ENCODE measurements around the gene AHDC1. TPM values are rescaled to one million over a fixed set of nuclear protein-coding genes. Genes with fewer than 3 reads are reported as not detected.

AHDC1 gene
- total RNA-seq, 2 experiments from 2014 or later = 6.5 to 13.8 TPM

GRCh38 chr1:27564710-27565649 is 39.0 kb downstream of the AHDC1 start:
- POLR2A ChIA-PET = no interaction called here
- TF ChIP-seq EZH2phosphoT487 (IDR thresholded peaks at IDR 0.05; ENCODE audit: borderline replicate concordance, low read depth, low read length) (no peak), CTCF (conservative IDR thresholded peaks at IDR 0.05; ENCODE audit: low read length) (no peak)
- intact Hi-C loops (cut with micrococcal nuclease; ENCODE audit: unreplicated experiment) = no loop called here
- no peaks in the 10 kb centered on the region for H3K9me2 ChIP-seq (ENCODE audit: insufficient read depth, low read length)
- H3K27ac ChIP-seq (ENCODE audit: low read depth, low read length, poor library complexity, severe bottlenecking) = no peak overlapping the region
- DNase-seq (ENCODE audit: low spot score) = no peak
- H3K4me3 ChIP-seq (ENCODE audit: low read depth, low read length, poor library complexity, severe bottlenecking) = no peak overlapping the region
- H3K4me2 ChIP-seq (ENCODE audit: low read length) = no peak overlapping the region
- CTCF ChIA-PET (ENCODE audit: unreplicated experiment) = no interaction called here
- peaks cover 17% of the 10 kb centered on the region for H3K4me1 ChIP-seq (ENCODE audit: insufficient read depth, low read length, poor library complexity, severe bottlenecking)
- no peaks in the 10 kb centered on the region for H3K79me2 ChIP-seq (ENCODE audit: insufficient read depth, low read depth, low read length)
- no peaks in the 10 kb centered on the region for H3K36me3 ChIP-seq (ENCODE audit: insufficient read depth, low read length)
- no TSS peak for BruUV-seq (replicated peaks)
- no peaks in the 10 kb centered on the region for H4K20me1 ChIP-seq (ENCODE audit: insufficient read depth, low read length)
- H3K9me3 ChIP-seq (ENCODE audit: low read length) = no peaks in the 10 kb centered on the region
- no peak overlapping the region for H2AFZ ChIP-seq (ENCODE audit: low read length)

- POLR2A ChIA-PET = interaction anchor here (0.5 kb wide), 1 partner anchor 36 kb away, joined by 3 read pairs; no protein-coding TSS in a partner anchor
- Histone ChIP-seq H3K36me3 (ENCODE audit: insufficient read depth, low read length) (no peaks in the 10 kb centered on the region), H3K9me2 (ENCODE audit: insufficient read depth, low read length) (no peaks in the 10 kb centered on the region), H4K20me1 (ENCODE audit: insufficient read depth, low read length) (no peaks in the 10 kb centered on the region), H3K4me2 (ENCODE audit: low read length) (no peak overlapping the region), H2AFZ (ENCODE audit: low read length) (no peak overlapping the region), H3K4me1 (ENCODE audit: insufficient read depth, low read length, poor library complexity, severe bottlenecking) (peaks cover 16% of the 10 kb centered on the region), H3K4me3 (ENCODE audit: low read depth, low read length, poor library complexity, severe bottlenecking) (no peak overlapping the region), H3K79me2 (ENCODE audit: insufficient read depth, low read depth, low read length) (no peaks in the 10 kb centered on the region), H3K9me3 (ENCODE audit: low read length) (no peaks in the 10 kb centered on the region), H3K27ac (ENCODE audit: low read depth, low read length, poor library complexity, severe bottlenecking) (no peak overlapping the region)
- CTCF ChIA-PET (ENCODE audit: unreplicated experiment) = no interaction called here
- BruUV-seq (replicated peaks) = no TSS peak
- intact Hi-C loops (cut with micrococcal nuclease; ENCODE audit: unreplicated experiment) = no loop called here
- TF ChIP-seq CTCF (conservative IDR thresholded peaks at IDR 0.05; ENCODE audit: low read length) (no peak), EZH2phosphoT487 (IDR thresholded peaks at IDR 0.05; ENCODE audit: borderline replicate concordance, low read depth, low read length) (no peak)
- no peak for DNase-seq (ENCODE audit: low spot score)
Observed at GRCh38 chr1:27563591-27564471, 40.1 kb downstream of the AHDC1 start.
